Fibroblast of lung (primary cell): ENCODE measurements around the gene KRT39.

Experiments used
- EZH2 ChIP-seq: IDR thresholded peaks from 2 replicates; pipeline ENCODE4 v1.5.1; 2012; ENCODE audit warnings: low read length, control low read depth, mild to moderate bottlenecking; ENCODE audit errors: missing control alignments
- TF ChIP-seq, protein P1 (sequence below), 2 donors: IDR thresholded peaks in 1 of 2; conservative IDR thresholded peaks in 1 of 2; 1 replicate in 1 of 2; 2 replicates in 1 of 2; pipeline ENCODE4 v1.5.1; 2011 to 2012; ENCODE audit warnings: low read length in 2 of 2, control low read depth in 1 of 2, inconsistent platforms in 1 of 2, low read depth in 1 of 2, mild to moderate bottlenecking in 1 of 2

DNA sequence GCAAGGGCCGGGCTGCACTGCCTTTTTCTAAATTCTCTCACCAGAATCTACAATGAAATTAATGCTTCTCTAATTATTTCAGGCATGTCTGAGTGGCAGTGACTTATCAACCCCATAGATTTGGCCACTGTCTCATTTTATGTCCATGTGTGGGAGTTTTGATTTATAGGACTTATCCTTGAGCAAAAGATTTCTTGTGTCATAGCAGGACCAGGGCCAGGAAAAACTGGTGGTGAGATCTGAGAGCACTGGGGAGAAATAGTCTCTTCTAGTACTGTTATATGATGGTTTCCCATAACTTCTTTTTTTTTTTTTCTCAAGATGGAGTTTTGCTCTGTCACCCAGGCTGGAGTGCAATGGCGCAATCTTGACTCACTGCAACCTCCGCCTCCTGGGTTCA is 27.8 kb downstream of the KRT39 start:
- TF ChIP-seq, protein P1, sequence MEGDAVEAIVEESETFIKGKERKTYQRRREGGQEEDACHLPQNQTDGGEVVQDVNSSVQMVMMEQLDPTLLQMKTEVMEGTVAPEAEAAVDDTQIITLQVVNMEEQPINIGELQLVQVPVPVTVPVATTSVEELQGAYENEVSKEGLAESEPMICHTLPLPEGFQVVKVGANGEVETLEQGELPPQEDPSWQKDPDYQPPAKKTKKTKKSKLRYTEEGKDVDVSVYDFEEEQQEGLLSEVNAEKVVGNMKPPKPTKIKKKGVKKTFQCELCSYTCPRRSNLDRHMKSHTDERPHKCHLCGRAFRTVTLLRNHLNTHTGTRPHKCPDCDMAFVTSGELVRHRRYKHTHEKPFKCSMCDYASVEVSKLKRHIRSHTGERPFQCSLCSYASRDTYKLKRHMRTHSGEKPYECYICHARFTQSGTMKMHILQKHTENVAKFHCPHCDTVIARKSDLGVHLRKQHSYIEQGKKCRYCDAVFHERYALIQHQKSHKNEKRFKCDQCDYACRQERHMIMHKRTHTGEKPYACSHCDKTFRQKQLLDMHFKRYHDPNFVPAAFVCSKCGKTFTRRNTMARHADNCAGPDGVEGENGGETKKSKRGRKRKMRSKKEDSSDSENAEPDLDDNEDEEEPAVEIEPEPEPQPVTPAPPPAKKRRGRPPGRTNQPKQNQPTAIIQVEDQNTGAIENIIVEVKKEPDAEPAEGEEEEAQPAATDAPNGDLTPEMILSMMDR (conservative IDR thresholded peaks at IDR 0.05 in 1 of 2, IDR thresholded peaks at IDR 0.05 in 1 of 2; ENCODE audit: low read depth in 1 of 2, low read length in 2 of 2): no peak
- no peak for TF ChIP-seq EZH2
